ENCODE results near the gene AUTS2.
A peak's percentile ranks its signal among the peaks of the same experiment; 100 is the strongest.

DNA sequence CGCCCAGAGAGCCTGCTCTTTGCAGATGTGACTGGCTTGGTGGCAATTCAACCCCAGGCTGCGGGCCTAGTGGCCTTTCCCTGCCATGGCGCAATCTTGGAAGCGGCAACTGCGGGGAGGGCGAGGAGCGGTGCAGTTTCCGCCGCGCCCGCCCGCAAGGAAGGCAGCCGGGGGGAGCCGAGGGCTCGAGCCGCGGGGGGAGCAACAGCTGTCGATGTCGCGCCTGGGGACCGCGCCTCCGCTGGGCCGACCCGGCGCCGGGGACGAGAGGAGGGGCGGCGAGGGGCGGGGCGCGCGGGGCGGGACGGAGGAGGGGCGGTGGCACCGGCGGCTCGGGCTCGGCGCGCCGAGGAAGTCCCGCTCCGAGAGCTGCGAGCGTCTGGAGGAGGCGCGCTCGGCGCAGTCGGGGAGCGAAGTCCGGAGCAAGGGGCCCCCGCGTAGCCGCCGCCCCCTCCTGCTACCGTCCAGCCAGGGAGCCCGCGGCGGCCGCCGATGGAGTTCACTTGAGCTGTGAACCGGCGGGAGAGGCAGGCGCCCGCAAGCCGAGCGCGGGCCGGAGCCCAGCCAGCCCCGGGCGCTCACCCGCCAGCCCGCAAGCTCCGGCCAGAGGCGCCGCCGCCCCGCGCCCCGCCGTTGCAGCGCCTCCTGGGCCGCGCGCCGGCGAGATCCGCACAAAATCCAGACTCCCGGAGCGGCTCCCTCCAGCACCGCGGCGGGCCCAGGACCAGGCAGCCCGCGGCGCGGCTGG, 1095.6 kb downstream of the AUTS2 start:
- no peak for TF ChIP-seq CTCF (IDR thresholded peaks at IDR 0.05)
- TF ChIP-seq POLR2AphosphoS5 (IDR thresholded peaks at IDR 0.05; ENCODE audit: insufficient read depth in 1 of 2, low read depth in 1 of 2): peak in 1 of 2 donors; percentile 61
- peak in 1 of 2 donors; percentile 73 for TF ChIP-seq POLR2A (IDR thresholded peaks at IDR 0.05)

Data from vagina (tissue), 2 donors.